Heart left ventricle (tissue), 13 donors: ENCODE results near the gene CERKL.

ENCODE experiments used
- POLR2A ChIP-seq, 2 donors: fragments of 450-650 bp; IDR thresholded peaks; one replicate each; pipeline ENCODE4 v1.6.1; 2017; ENCODE audit warnings: antibody characterized with exemption in 2 of 2, mild to moderate bottlenecking in 2 of 2, moderate library complexity in 2 of 2
- TF ChIP-seq, protein P1 (sequence below), 12 donors: fragments of 200-600 bp; sonication (generic) in 4 of 12; IDR thresholded peaks; one replicate each; pipeline versions ENCODE4 v1.5.0 to v1.8.0; 2018 to 2022; ENCODE audit warnings: antibody characterized with exemption in 12 of 12, mild to moderate bottlenecking in 5 of 12
- donor health status: ischemic (EF 13 %, LVEDD 7.1; RV severe dilation, severe dysfunction).
- donor health status: DM: no; HTN: yes; CAD: no.
- donor health status: DM: no; HTN: no; CAD: no.
- donor health status: ischemic (EF 25% LVEDD 6.9; RV normal size, moderate dysfunction).
- donor health status: ischemic (EF 25% LVEDD 5.7; RV mildly dilated, moderate dysfunction).
- donor health status: ischemic (EF 35%, LVEDD 5.7; RV mildly dilated, moderate dysfunction).
- donor health status: nonischemic (EF 11% LVEDD 7.7; RV severe dilation, severe dysfunction).
- donor health status: DM: yes; HTN: yes; CAD: no.
- donor health status: PGD.
- donor health status: ischemic (EF 29% LVEDD 5.4; RV normal size, mild dysfunction).
- donor health status: nonischemic (EF 23%, LVEDD 6.1; RV moderate dilation, normal function).

DNA sequence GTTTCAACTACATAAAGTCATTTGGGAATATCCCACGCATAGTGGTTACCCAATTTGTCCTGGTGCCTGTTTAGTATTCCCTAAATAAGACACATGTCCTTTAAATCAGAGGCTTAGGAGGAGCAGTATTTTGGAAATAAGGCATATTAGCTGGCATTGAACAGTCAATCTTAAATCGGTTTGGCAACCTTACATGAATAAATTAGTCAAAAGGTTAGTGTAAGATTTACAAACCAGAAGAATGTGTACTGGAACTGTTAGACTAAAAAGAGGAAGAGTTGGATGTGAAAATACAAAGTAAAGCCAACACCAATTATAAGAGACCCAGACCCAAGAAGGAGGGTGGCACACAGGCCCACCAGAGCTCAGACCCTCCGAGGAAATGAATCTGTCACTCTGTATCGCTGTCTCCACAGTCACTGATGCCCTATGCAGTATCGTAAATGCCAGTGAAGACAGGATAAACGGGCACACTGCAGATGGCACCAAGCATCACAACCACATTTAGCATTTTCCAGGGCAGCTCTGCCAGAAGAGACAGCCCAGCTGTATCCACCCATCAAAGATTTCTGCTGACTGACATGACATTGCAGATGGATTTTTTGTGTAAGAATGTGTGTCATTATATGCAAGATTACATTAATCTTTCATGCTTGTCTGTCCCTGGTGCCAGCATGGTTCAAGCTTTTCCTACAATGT lies 90.4 kb downstream of the CERKL start:
- TF ChIP-seq, protein P1, sequence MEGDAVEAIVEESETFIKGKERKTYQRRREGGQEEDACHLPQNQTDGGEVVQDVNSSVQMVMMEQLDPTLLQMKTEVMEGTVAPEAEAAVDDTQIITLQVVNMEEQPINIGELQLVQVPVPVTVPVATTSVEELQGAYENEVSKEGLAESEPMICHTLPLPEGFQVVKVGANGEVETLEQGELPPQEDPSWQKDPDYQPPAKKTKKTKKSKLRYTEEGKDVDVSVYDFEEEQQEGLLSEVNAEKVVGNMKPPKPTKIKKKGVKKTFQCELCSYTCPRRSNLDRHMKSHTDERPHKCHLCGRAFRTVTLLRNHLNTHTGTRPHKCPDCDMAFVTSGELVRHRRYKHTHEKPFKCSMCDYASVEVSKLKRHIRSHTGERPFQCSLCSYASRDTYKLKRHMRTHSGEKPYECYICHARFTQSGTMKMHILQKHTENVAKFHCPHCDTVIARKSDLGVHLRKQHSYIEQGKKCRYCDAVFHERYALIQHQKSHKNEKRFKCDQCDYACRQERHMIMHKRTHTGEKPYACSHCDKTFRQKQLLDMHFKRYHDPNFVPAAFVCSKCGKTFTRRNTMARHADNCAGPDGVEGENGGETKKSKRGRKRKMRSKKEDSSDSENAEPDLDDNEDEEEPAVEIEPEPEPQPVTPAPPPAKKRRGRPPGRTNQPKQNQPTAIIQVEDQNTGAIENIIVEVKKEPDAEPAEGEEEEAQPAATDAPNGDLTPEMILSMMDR (IDR thresholded peaks at IDR 0.05): no peak
- no peak for TF ChIP-seq POLR2A (IDR thresholded peaks at IDR 0.05)
